ENCODE data around the gene NT5DC4. TPM values are rescaled to one million over a fixed set of nuclear protein-coding genes. Genes with fewer than 3 reads are reported as not detected.

Gene NT5DC4
- total RNA-seq: 0.53 TPM
- long read RNA-seq, partial matches to known transcripts: 0 of 4 reads
- long read RNA-seq, other reads (novel, unspliced or antisense): 4 of 4 reads

DNA sequence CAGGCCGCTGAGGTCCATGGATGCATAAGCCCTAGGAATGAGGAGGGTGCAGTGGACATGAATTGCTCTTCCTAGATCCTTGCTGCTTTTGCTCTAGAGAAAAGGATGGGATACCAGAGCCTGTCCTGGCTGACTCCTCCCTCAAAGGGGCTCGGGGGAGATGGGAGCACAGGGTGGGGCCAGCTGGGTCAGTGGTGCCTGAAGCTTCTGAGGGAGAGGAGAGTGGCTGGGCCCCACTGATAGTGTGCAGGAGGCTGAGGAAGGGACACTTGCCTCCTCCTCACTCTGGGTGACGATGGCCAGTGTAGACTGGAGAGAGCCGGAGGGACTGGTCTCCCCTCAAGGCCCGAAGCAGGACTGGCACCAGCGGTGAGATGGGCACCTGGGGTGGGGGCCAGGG is at the start of gene NT5DC4:
Gene NT5DC4 (plus strand): TSS at position 236 of the 400 bp plus-strand sequence. CDS start 60 bp downstream, at position 296.
- no peak for TF ChIP-seq CTCF (IDR thresholded peaks at IDR 0.05)
- no peak for DNase-seq
- no peak for ATAC-seq

GRCh38 chr2:112671801-112672200 is 49.0 kb upstream of the NT5DC4 start:
- no peak for TF ChIP-seq CTCF (IDR thresholded peaks at IDR 0.05)
- Histone ChIP-seq H3K4me3 (no peak overlapping the region), H3K27ac (no peak overlapping the region), H3K4me1 (peaks cover 17% of the 10 kb centered on the region), H3K9me3 (no peaks in the 10 kb centered on the region), H3K36me3 (no peaks in the 10 kb centered on the region), H3K27me3 (ENCODE audit: low read depth) (no peaks in the 10 kb centered on the region)
- no peak for DNase-seq
- no peak for ATAC-seq
- intact Hi-C loops (cut with DNase I): no loop called here

More for the DNA sequence above, at the start of gene NT5DC4:
- H3K4me3 ChIP-seq: no peak within 1 kb of the TSS
- no peaks in the 10 kb centered on the region for H3K36me3 ChIP-seq
- no peaks in the 10 kb centered on the region for H3K27me3 ChIP-seq (ENCODE audit: low read depth)
- intact Hi-C loops (cut with DNase I): no loop called here
- no peaks in the 10 kb centered on the region for H3K4me1 ChIP-seq
- no peaks in the 10 kb centered on the region for H3K9me3 ChIP-seq
- H3K27ac ChIP-seq: no peak within 1 kb of the TSS

DNA sequence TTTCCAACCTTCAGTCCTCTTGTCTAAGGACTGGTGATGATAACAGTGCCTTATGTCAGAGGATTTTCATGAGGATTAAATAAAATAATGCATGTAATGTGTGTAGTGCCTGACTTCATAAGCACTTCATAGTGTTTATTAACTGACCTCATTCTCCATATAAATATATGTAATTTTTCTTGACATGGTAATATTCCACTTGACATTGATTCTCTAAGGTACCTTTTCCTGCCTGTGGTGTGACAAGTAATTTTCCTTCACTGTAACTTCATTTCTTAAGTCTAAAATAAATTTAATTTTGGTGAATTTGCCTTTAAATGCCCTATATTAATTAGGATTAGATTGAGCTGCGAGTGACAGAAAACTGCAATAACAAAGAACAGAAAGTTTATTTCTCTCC is 47.8 kb upstream of the NT5DC4 start:
- H3K4me1 ChIP-seq: peaks cover 17% of the 10 kb centered on the region
- intact Hi-C loops (cut with DNase I): no loop called here

GRCh38 chr2:112674229-112674628 is 46.6 kb upstream of the NT5DC4 start:
- no peak overlapping the region for H3K4me3 ChIP-seq
- H3K9me3 ChIP-seq: no peaks in the 10 kb centered on the region
- TF ChIP-seq CTCF (IDR thresholded peaks at IDR 0.05): no peak
- peak; percentile 83 for DNase-seq
- H3K27ac ChIP-seq: peak overlapping the region; percentile 44
- H3K27me3 ChIP-seq (ENCODE audit: low read depth): no peaks in the 10 kb centered on the region
- H3K4me1 ChIP-seq: peaks cover 17% of the 10 kb centered on the region
- intact Hi-C loops (cut with DNase I): no loop called here
- ATAC-seq: peak; percentile 82 to 87
- no peaks in the 10 kb centered on the region for H3K36me3 ChIP-seq

More for the DNA sequence above, 47.8 kb upstream of the NT5DC4 start:
- Histone ChIP-seq H3K36me3 (no peaks in the 10 kb centered on the region), H3K4me3 (no peak overlapping the region), H3K9me3 (no peaks in the 10 kb centered on the region), H3K27me3 (ENCODE audit: low read depth) (no peaks in the 10 kb centered on the region), H3K27ac (no peak overlapping the region)
- no peak for TF ChIP-seq CTCF (IDR thresholded peaks at IDR 0.05)
- DNase-seq: no peak
- ATAC-seq: no peak

GRCh38 chr2:112679484-112679883 is 41.3 kb upstream of the NT5DC4 start:
- H3K27ac ChIP-seq: no peak overlapping the region
- H3K9me3 ChIP-seq: no peaks in the 10 kb centered on the region
- peaks cover 8% of the 10 kb centered on the region for H3K4me1 ChIP-seq
- TF ChIP-seq CTCF (IDR thresholded peaks at IDR 0.05): no peak
- no peaks in the 10 kb centered on the region for H3K36me3 ChIP-seq
- ATAC-seq (no peak), DNase-seq (no peak)
- intact Hi-C loops (cut with DNase I): no loop called here
- H3K27me3 ChIP-seq (ENCODE audit: low read depth): no peaks in the 10 kb centered on the region
- no peak overlapping the region for H3K4me3 ChIP-seq
